Measurements from ENCODE around the gene SCRT2.

DNA sequence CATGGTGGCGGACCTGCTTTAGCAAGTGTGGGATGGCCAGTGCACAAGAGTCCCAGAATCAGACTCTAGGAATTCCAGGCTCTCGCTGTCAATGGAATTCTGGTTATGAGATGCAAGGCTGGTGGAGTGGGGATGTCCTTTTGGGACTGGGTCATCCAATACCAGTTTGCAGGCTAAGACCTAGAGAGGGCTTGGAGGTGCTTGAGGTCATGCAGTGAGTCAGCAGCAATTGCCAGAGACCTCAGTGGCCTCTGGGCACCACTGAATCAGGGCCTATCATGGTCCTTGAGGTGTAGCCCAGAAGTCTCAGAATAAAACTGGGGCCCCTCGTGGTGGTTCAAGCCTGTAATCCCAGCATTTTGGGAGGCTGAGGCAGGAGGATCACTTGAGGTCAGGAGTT is 1.4 kb upstream of the SCRT2 start:
- TF ChIP-seq, protein P1, sequence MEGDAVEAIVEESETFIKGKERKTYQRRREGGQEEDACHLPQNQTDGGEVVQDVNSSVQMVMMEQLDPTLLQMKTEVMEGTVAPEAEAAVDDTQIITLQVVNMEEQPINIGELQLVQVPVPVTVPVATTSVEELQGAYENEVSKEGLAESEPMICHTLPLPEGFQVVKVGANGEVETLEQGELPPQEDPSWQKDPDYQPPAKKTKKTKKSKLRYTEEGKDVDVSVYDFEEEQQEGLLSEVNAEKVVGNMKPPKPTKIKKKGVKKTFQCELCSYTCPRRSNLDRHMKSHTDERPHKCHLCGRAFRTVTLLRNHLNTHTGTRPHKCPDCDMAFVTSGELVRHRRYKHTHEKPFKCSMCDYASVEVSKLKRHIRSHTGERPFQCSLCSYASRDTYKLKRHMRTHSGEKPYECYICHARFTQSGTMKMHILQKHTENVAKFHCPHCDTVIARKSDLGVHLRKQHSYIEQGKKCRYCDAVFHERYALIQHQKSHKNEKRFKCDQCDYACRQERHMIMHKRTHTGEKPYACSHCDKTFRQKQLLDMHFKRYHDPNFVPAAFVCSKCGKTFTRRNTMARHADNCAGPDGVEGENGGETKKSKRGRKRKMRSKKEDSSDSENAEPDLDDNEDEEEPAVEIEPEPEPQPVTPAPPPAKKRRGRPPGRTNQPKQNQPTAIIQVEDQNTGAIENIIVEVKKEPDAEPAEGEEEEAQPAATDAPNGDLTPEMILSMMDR (IDR thresholded peaks at IDR 0.05; ENCODE audit: insufficient read depth, low read length), result no peak
- TF ChIP-seq POLR2AphosphoS5 (IDR thresholded peaks at IDR 0.05; ENCODE audit: low read depth), result no peak
- TF ChIP-seq GABPA (IDR thresholded peaks at IDR 0.05; ENCODE audit: low read depth), result no peak

Measured in HL-60 (cell line).